Hematopoietic multipotent progenitor cell treated with erythropoietin and hydrocortisone succinate and interleukin-3 and kit ligand, for 4 days (in vitro differentiated cells): Measurements from ENCODE around the gene PSME3IP1.
"Not testable (repeated sequence)": the region's sequence is repeated elsewhere in the genome, so short reads cannot be mapped to it uniquely, and the experiment has no call there.

ENCODE experiments used
- DNase-seq: peaks from one replicate; pipeline ENCODE4 v3.0.0-alpha.2; 2015

The PSME3IP1 gene

GRCh38 chr16:57185945-57186871 is at the start of gene PSME3IP1, which contains the start of gene RSPRY1:
Gene PSME3IP1 (minus strand): TSS chr16:57186039. CDS start chr16:57173854, 12,185 bp downstream.
Gene RSPRY1 (plus strand): TSS chr16:57186329. CDS start chr16:57204659, 18,330 bp downstream.
- DNase-seq, result peak; percentile 100

GRCh38 chr16:57235128-57236021 is 49.5 kb upstream of the PSME3IP1 start:
- peak; percentile 47 for DNase-seq

- no peak for DNase-seq
Measured at GRCh38 chr16:57234707-57235092, 48.9 kb upstream of the PSME3IP1 start.

- no peak for DNase-seq
Measured at GRCh38 chr16:57233944-57234706, 48.3 kb upstream of the PSME3IP1 start.

- no peak for DNase-seq
Measured at GRCh38 chr16:57231821-57232350, 46.0 kb upstream of the PSME3IP1 start.

GRCh38 chr16:57229079-57229478 is 43.2 kb upstream of the PSME3IP1 start:
- DNase-seq, result no peak

GRCh38 chr16:57226701-57227621 is 41.1 kb upstream of the PSME3IP1 start:
- DNase-seq, result no peak

- DNase-seq, result no peak
Measured at GRCh38 chr16:57225978-57226377, 40.1 kb upstream of the PSME3IP1 start.

GRCh38 chr16:57224651-57225335 is 39.0 kb upstream of the PSME3IP1 start:
- DNase-seq, result no peak

GRCh38 chr16:57223057-57223456 is 37.2 kb upstream of the PSME3IP1 start:
- DNase-seq, result no peak

GRCh38 chr16:57216968-57217367 is 31.1 kb upstream of the PSME3IP1 start:
- no peak for DNase-seq

GRCh38 chr16:57213462-57213861 is 27.6 kb upstream of the PSME3IP1 start:
- no peak for DNase-seq

- DNase-seq, result no peak
Measured at GRCh38 chr16:57209780-57210179, 23.9 kb upstream of the PSME3IP1 start.

GRCh38 chr16:57208926-57209325 is 23.1 kb upstream of the PSME3IP1 start:
- no peak for DNase-seq

- peak; percentile 8 for DNase-seq
Measured at GRCh38 chr16:57204675-57205074, 18.8 kb upstream of the PSME3IP1 start.

- no peak for DNase-seq
Measured at GRCh38 chr16:57203451-57203850, 17.6 kb upstream of the PSME3IP1 start.

GRCh38 chr16:57202095-57202886 is 16.5 kb upstream of the PSME3IP1 start:
- no peak for DNase-seq

- not testable (repeated sequence) for DNase-seq
Measured at GRCh38 chr16:57200926-57201325, 15.1 kb upstream of the PSME3IP1 start.

GRCh38 chr16:57200321-57200720 is 14.5 kb upstream of the PSME3IP1 start:
- not testable (repeated sequence) for DNase-seq

- peak; percentile 6 for DNase-seq
Measured at GRCh38 chr16:57196753-57197152, 10.9 kb upstream of the PSME3IP1 start.
